Measurements from ENCODE around the gene ZFP62. TPM values are rescaled to one million over a fixed set of nuclear protein-coding genes. Genes with fewer than 3 reads are reported as not detected.

Gene ZFP62
- total RNA-seq, 4 donors from 2014 or later = 41.1 to 58.9 (median 47.3) TPM

GRCh38 chr5:180853121-180853847, 7.8 kb downstream of the ZFP62 start:
- no peak for TF ChIP-seq CTCF (IDR thresholded peaks at IDR 0.05)
- no peak for TF ChIP-seq POLR2A (IDR thresholded peaks at IDR 0.05)
- no peaks in the 10 kb centered on the region for H3K27me3 ChIP-seq
- H3K4me3 ChIP-seq (replicated peaks in 1 of 3) = no peak overlapping the region
- H3K36me3 ChIP-seq = peaks cover 27 to 30% of the 10 kb centered on the region in 2 donors
- no peak for DNase-seq
- H3K27ac ChIP-seq = no peak overlapping the region
- intact Hi-C loops (cut with DNase I) = no loop called here
- 76 to 78% methylated on average over 13 of the region's 13 CpGs for WGBS, 2 donors
- no peaks in the 10 kb centered on the region for H3K9me3 ChIP-seq
- H3K4me1 ChIP-seq = peaks cover 12 to 19% of the 10 kb centered on the region in 2 donors

GRCh38 chr5:180852495-180852894, 8.6 kb downstream of the ZFP62 start:
- intact Hi-C loops (cut with DNase I) = no loop called here

GRCh38 chr5:180850434-180851078, 10.5 kb downstream of the ZFP62 start:
- intact Hi-C loops (cut with DNase I) = no loop called here
- Histone ChIP-seq H3K36me3 (peaks cover 30 to 32% of the 10 kb centered on the region in 2 donors), H3K4me1 (peaks cover 6 to 7% of the 10 kb centered on the region in 2 donors), H3K4me3 (replicated peaks in 1 of 3) (no peak overlapping the region), H3K27me3 (no peaks in the 10 kb centered on the region), H3K9me3 (no peaks in the 10 kb centered on the region), H3K27ac (no peak overlapping the region)
- TF ChIP-seq CTCF (IDR thresholded peaks at IDR 0.05) (no peak), POLR2A (IDR thresholded peaks at IDR 0.05) (no peak)
- DNase-seq = no peak
- WGBS, 2 donors = 97 to 98% methylated on average over 10 of the region's 10 CpGs

More at GRCh38 chr5:180852495-180852894, 8.6 kb downstream of the ZFP62 start:
- Histone ChIP-seq H3K27ac (no peak overlapping the region), H3K4me3 (replicated peaks in 1 of 3) (no peak overlapping the region), H3K27me3 (no peaks in the 10 kb centered on the region), H3K9me3 (no peaks in the 10 kb centered on the region), H3K36me3 (peaks cover 30 to 32% of the 10 kb centered on the region in 2 donors), H3K4me1 (peaks cover 12 to 19% of the 10 kb centered on the region in 2 donors)
- WGBS, 2 donors = 88 to 90% methylated on average over 4 of the region's 4 CpGs
- no peak for DNase-seq
- TF ChIP-seq CTCF (IDR thresholded peaks at IDR 0.05) = no peak
- no peak for TF ChIP-seq POLR2A (IDR thresholded peaks at IDR 0.05)

GRCh38 chr5:180849827-180850226, 11.2 kb downstream of the ZFP62 start:
- TF ChIP-seq CTCF (IDR thresholded peaks at IDR 0.05) = no peak
- Histone ChIP-seq H3K4me1 (no peaks in the 10 kb centered on the region), H3K9me3 (no peaks in the 10 kb centered on the region), H3K4me3 (replicated peaks in 1 of 3) (no peak overlapping the region), H3K36me3 (peaks cover 30 to 32% of the 10 kb centered on the region in 2 donors), H3K27me3 (no peaks in the 10 kb centered on the region), H3K27ac (no peak overlapping the region)
- DNase-seq = no peak
- 95 to 98% methylated on average over 4 of the region's 4 CpGs for WGBS, 2 donors
- intact Hi-C loops (cut with DNase I) = no loop called here

- intact Hi-C loops (cut with DNase I) = no loop called here
- Histone ChIP-seq H3K36me3 (peaks cover 30 to 32% of the 10 kb centered on the region in 2 donors), H3K4me3 (replicated peaks in 1 of 3) (no peak overlapping the region), H3K9me3 (no peaks in the 10 kb centered on the region), H3K27ac (no peak overlapping the region), H3K27me3 (no peaks in the 10 kb centered on the region), H3K4me1 (no peaks in the 10 kb centered on the region)
- DNase-seq = no peak
- 95 to 100% methylated on average over 1 of the region's 1 CpG for WGBS, 2 donors
- TF ChIP-seq POLR2A (IDR thresholded peaks at IDR 0.05) (no peak), CTCF (IDR thresholded peaks at IDR 0.05) (no peak)
These were observed 12.2 kb downstream of the ZFP62 start for GRCh38 chr5:180848878-180849277.

Measured in thyroid gland (tissue), 4 donors.